Skeletal muscle satellite cell (primary cell): ENCODE results near the gene TNIP2.
"Not testable (repeated sequence)": the region's sequence is repeated elsewhere in the genome, so short reads cannot be mapped to it uniquely, and the experiment has no call there.

Experiments used
- H3K27me3 ChIP-seq: 2 replicates; pipeline ENCODE4 v1.7.0; 2013; ENCODE audit warnings: low read length; ENCODE audit not compliant: control insufficient read depth, insufficient read depth
- H3K36me3 ChIP-seq: 2 replicates; pipeline ENCODE4 v1.7.0; 2013; ENCODE audit warnings: mild to moderate bottlenecking, control low read depth, low read length; ENCODE audit not compliant: insufficient read depth
- H3K4me1 ChIP-seq: 2 replicates; pipeline ENCODE4 v1.7.0; 2013; ENCODE audit warnings: low read length; ENCODE audit not compliant: control insufficient read depth, insufficient read depth
- H3K4me2 ChIP-seq: 2 replicates; pipeline ENCODE4 v1.7.0; 2013; ENCODE audit warnings: mild to moderate bottlenecking, low read length
- H3K4me3 ChIP-seq: 2 replicates; pipeline ENCODE4 v1.7.0; 2013; ENCODE audit warnings: low read length
- H3K9ac ChIP-seq: 2 replicates; pipeline ENCODE4 v1.7.0; 2013; ENCODE audit warnings: mild to moderate bottlenecking, low read depth, low read length, moderate library complexity
- H3K9me3 ChIP-seq: replicated peaks from 2 replicates; pipeline ENCODE4 v1.7.0; 2013; ENCODE audit warnings: mild to moderate bottlenecking, control low read depth, low read length

Gene TNIP2

GRCh38 chr4:2783790-2784189 lies 27.7 kb upstream of the TNIP2 start:
- no peaks in the 10 kb centered on the region for H3K36me3 ChIP-seq
- peaks cover 9% of the 10 kb centered on the region for H3K9me3 ChIP-seq
- no peak overlapping the region for H3K9ac ChIP-seq
- H3K4me2 ChIP-seq: no peak overlapping the region
- H3K27me3 ChIP-seq: peaks cover 8% of the 10 kb centered on the region
- no peaks in the 10 kb centered on the region for H3K4me1 ChIP-seq
- H3K4me3 ChIP-seq: no peak overlapping the region

- Histone ChIP-seq H3K4me3 (no peak overlapping the region), H3K27me3 (peaks cover 8% of the 10 kb centered on the region), H3K4me1 (no peaks in the 10 kb centered on the region), H3K9me3 (peaks cover 9% of the 10 kb centered on the region), H3K36me3 (no peaks in the 10 kb centered on the region), H3K4me2 (no peak overlapping the region), H3K9ac (no peak overlapping the region)
Measured at GRCh38 chr4:2781911-2782310, 25.8 kb upstream of the TNIP2 start.

DNA sequence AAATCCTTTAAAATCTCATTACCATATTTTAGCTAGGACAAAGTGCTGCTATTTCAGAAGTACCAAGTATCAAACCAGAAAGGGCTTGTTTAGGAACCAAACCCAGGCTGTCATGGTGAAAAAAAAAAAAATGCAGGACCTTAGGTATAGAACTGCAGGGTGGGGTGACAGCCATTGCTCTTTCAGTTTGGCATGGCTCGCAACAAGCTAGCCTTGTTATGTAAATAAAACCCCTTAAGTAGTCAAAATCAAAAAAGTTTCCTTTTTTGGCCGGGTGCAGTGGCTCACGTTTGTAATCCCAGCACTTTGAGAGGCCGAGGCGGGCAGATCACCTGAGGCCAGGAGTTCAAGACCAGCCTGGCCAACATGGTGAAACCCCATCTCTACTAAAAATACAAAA lies 24.5 kb upstream of the TNIP2 start:
- H3K4me2 ChIP-seq, H3K4me3 ChIP-seq, H3K27me3 ChIP-seq, H3K36me3 ChIP-seq, H3K9ac ChIP-seq, H3K4me1 ChIP-seq, H3K9me3 ChIP-seq: not testable (repeated sequence)

DNA sequence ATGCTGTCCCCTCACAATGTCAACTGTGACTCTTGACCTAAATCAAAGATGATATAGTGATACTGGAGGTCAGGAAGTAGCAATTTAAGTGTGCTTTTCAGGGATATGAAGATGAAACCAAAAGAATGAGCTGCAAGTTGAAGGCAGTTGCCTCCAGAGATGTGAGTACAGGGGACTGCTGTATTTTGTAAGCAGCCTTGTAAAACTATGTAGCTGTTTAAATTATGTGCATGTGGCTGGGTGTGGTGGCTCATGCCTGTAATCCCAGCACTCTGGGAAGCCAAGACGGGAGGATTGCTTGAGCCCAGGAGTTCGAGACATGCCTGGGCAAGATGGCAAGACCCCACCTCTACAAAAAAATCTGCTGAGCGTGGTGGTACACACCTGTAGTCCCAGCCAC lies 15.1 kb upstream of the TNIP2 start:
- no peaks in the 10 kb centered on the region for H3K36me3 ChIP-seq
- H3K4me3 ChIP-seq: no peak overlapping the region
- no peaks in the 10 kb centered on the region for H3K4me1 ChIP-seq
- no peak overlapping the region for H3K9ac ChIP-seq
- no peak overlapping the region for H3K4me2 ChIP-seq
- H3K27me3 ChIP-seq: no peaks in the 10 kb centered on the region
- H3K9me3 ChIP-seq: no peaks in the 10 kb centered on the region

GRCh38 chr4:2768921-2769336 lies 12.8 kb upstream of the TNIP2 start:
- Histone ChIP-seq H3K27me3 (no peaks in the 10 kb centered on the region), H3K4me3 (no peak overlapping the region), H3K4me2 (no peak overlapping the region), H3K36me3 (no peaks in the 10 kb centered on the region), H3K9ac (no peak overlapping the region), H3K9me3 (no peaks in the 10 kb centered on the region), H3K4me1 (no peaks in the 10 kb centered on the region)

GRCh38 chr4:2768124-2768523 lies 12.0 kb upstream of the TNIP2 start:
- H3K36me3 ChIP-seq: no peaks in the 10 kb centered on the region
- H3K4me3 ChIP-seq: no peak overlapping the region
- no peaks in the 10 kb centered on the region for H3K27me3 ChIP-seq

GRCh38 chr4:2767705-2768074 lies 11.6 kb upstream of the TNIP2 start:
- Histone ChIP-seq H3K27me3 (no peaks in the 10 kb centered on the region), H3K9me3 (no peaks in the 10 kb centered on the region), H3K36me3 (no peaks in the 10 kb centered on the region), H3K9ac (no peak overlapping the region), H3K4me1 (peaks cover 6% of the 10 kb centered on the region), H3K4me3 (no peak overlapping the region), H3K4me2 (no peak overlapping the region)

More at GRCh38 chr4:2768124-2768523, 12.0 kb upstream of the TNIP2 start:
- Histone ChIP-seq H3K9ac (no peak overlapping the region), H3K4me2 (no peak overlapping the region), H3K9me3 (no peaks in the 10 kb centered on the region), H3K4me1 (peaks cover 6% of the 10 kb centered on the region)

DNA sequence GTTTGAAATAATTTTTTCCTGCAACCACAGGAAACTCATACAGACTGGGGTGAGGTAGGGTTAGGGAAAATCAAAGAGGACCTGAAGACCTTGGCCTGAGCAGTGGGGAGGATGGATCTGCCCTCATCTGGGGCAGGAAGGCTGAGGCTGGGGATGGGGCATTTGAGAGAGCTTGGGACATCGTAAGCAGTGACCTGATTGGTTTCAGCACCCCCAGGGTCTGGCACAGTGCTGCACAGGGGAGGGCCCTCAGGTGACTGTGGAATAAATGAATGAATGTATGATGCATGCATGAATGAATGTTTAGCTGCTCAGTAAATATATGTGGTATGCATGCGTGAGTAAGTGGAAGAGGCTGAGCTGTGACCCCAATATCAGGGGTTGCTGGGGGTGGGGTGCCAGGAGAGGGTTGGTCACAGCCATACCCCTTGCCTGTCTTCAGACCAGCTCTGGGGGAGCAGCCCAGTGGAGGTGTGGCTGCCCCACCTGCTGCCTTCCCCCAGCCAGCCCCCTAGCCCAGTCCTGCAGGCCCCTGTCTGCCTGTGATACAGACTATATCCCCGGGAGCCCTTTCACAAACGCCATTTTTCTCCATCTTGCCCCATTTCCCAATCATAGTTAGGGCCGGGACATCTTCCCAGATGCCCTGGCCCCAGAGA lies 11.0 kb upstream of the TNIP2 start:
- Histone ChIP-seq H3K9ac (no peak overlapping the region), H3K4me2 (no peak overlapping the region), H3K4me1 (peaks cover 6% of the 10 kb centered on the region), H3K9me3 (no peaks in the 10 kb centered on the region), H3K36me3 (no peaks in the 10 kb centered on the region), H3K27me3 (no peaks in the 10 kb centered on the region), H3K4me3 (no peak overlapping the region)

DNA sequence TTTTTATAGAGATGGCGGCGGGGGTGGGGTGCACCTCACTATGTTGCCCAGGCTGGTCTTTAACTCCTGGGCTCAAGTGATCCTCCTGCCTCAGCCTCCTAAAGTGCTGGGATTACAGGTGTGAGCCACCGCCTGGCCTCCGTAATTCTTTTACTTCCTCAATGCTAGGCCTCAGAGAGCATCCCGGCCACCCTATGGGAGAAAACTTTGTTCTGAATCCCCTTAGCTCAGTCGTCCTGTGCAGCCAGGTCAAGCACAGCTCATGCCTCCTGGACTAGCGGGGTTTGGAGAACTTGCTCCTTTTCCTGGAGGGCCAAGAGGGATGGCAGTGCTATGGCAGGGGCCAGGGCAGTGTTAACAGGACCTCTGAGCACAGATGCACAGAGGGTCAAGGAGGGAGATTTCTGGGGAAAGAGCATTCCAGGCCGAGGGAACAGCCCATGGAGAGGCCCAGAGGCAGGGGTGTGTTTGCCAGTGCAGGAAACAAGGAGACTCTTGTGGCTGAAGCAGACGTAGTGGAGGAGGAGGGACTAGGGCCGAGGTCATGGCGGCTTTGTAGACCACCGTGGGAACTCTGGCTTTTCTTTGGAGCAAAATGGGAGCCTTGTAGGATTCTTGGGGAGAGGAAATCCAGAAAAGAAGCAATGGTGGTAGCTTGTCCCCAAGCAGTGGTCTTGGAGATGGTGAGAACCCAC lies 9.8 kb upstream of the TNIP2 start:
- H3K4me3 ChIP-seq: no peak overlapping the region
- no peak overlapping the region for H3K9ac ChIP-seq
- H3K27me3 ChIP-seq: no peaks in the 10 kb centered on the region
- H3K36me3 ChIP-seq: no peaks in the 10 kb centered on the region
- no peaks in the 10 kb centered on the region for H3K9me3 ChIP-seq
- H3K4me2 ChIP-seq: no peak overlapping the region
- peaks cover 6% of the 10 kb centered on the region for H3K4me1 ChIP-seq

- Histone ChIP-seq H3K9me3 (no peaks in the 10 kb centered on the region), H3K9ac (peak overlapping the region; percentile 80), H3K4me1 (peaks cover 6% of the 10 kb centered on the region), H3K4me2 (peak overlapping the region; percentile 96), H3K4me3 (peak overlapping the region; percentile 71), H3K36me3 (no peaks in the 10 kb centered on the region), H3K27me3 (no peaks in the 10 kb centered on the region)
Measured at GRCh38 chr4:2763511-2763967, 7.4 kb upstream of the TNIP2 start.

DNA sequence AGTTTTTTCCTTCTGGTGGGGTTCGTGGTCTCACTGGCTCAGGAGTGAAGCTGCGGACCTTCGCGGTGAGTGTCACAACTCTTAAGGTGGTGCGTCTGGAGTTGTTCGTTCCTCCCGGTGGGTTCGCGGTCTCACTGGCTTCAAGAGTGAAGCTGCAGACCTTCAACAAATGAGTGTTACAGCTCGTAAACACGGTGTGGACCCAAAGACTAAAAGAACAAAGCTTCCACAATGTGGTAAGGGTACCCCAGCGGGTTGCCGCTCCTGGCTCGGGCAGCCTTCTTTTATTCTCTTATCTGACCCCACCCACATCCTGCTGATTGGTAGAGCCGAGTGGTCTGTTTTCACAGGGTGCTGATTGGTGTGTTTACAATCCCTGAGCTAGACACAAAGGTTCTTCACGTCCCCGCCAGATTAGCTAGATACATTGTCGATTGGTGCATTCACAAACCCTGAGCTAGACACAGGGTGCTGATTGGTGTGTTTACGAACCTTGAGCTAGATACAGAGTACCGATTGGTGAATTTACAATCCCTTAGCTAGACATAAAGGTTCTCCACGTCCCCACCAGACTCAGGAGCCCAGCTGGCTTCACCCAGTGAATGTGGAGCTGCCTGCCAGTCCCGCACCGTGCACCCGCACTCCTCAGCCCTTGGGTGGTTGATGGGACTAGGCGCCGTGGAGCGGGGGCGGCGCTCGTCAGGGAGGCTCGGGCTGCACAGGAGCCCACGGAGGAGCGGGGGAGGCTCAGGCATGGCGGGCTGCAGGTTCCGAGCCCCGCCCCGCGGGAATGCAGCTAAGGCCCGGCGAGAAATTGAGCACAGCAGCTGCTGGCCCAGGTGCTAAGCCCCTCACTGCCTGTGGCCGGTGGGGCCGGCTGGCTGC lies 6.6 kb upstream of the TNIP2 start:
- not testable (repeated sequence) for H3K4me1 ChIP-seq, H3K4me3 ChIP-seq, H3K9ac ChIP-seq, H3K36me3 ChIP-seq, H3K27me3 ChIP-seq, H3K4me2 ChIP-seq, H3K9me3 ChIP-seq
